H9 (cell line): ENCODE results near the gene CARHSP1. TPM values are rescaled to one million over a fixed set of nuclear protein-coding genes. Genes with fewer than 3 reads are reported as not detected.
A peak's percentile ranks its signal among the peaks of the same experiment; 100 is the strongest.

Experiments used
- DNase-seq: peaks from one replicate; pipeline ENCODE4 v3.0.0-alpha.2; 2017
- H2AFZ ChIP-seq: one replicate; pipeline ENCODE4 v1.6.1; 2013; ENCODE audit warnings: mild to moderate bottlenecking, low read length, control low read depth, moderate library complexity
- H2AK5ac ChIP-seq: 2 replicates; pipeline ENCODE4 v1.6.1; 2013; ENCODE audit warnings: low read length, control low read depth, mixed read lengths; ENCODE audit not compliant: insufficient read length
- H2BK120ac ChIP-seq: one replicate; pipeline ENCODE4 v1.6.1; 2013; ENCODE audit warnings: low read depth, mild to moderate bottlenecking, low read length, control low read depth, inconsistent platforms; ENCODE audit not compliant: poor library complexity, severe bottlenecking
- H2BK12ac ChIP-seq: 2 replicates; pipeline ENCODE4 v1.6.1; 2013; ENCODE audit warnings: low read length, control low read depth, mixed read lengths, low read depth; ENCODE audit not compliant: insufficient read length
- H2BK15ac ChIP-seq: 2 replicates; pipeline ENCODE4 v1.6.1; 2013; ENCODE audit warnings: low read depth, low read length, control low read depth
- H2BK20ac ChIP-seq: one replicate; pipeline ENCODE4 v1.6.1; 2013; ENCODE audit warnings: low read depth, mild to moderate bottlenecking, low read length, control low read depth, inconsistent platforms; ENCODE audit not compliant: poor library complexity, severe bottlenecking
- H2BK5ac ChIP-seq: 2 replicates; pipeline ENCODE4 v1.6.1; 2013; ENCODE audit warnings: low read length, control low read depth, mixed read lengths; ENCODE audit not compliant: insufficient read length
- H3K14ac ChIP-seq: 2 replicates; pipeline ENCODE4 v1.6.1; 2013; ENCODE audit warnings: low read length, control low read depth; ENCODE audit not compliant: insufficient read depth
- H3K18ac ChIP-seq: 2 replicates; pipeline ENCODE4 v1.6.1; 2013; ENCODE audit warnings: low read depth, mild to moderate bottlenecking, mixed read lengths, low read length, control low read depth; ENCODE audit not compliant: insufficient read length
- H3K23ac ChIP-seq: 2 replicates; pipeline ENCODE4 v1.6.1; 2013; ENCODE audit warnings: low read length, control low read depth, mixed read lengths, low read depth; ENCODE audit not compliant: insufficient read length
- H3K23me2 ChIP-seq: 2 replicates; pipeline ENCODE4 v1.6.1; 2013; ENCODE audit warnings: low read depth, mild to moderate bottlenecking, mixed read lengths, low read length, control low read depth; ENCODE audit not compliant: insufficient read length, poor library complexity, severe bottlenecking
- H3K27ac ChIP-seq: 2 replicates; pipeline ENCODE4 v1.5.1; 2013; ENCODE audit warnings: low read length, control low read depth, mixed read lengths, low read depth; ENCODE audit not compliant: insufficient read length
- H3K27me3 ChIP-seq: 2 replicates; pipeline ENCODE4 v1.6.1; 2013; ENCODE audit warnings: low read length, control low read depth, inconsistent platforms; ENCODE audit not compliant: insufficient read depth
- H3K4ac ChIP-seq: 2 replicates; pipeline ENCODE4 v1.6.1; 2013; ENCODE audit warnings: low read depth, mild to moderate bottlenecking, control low read depth, inconsistent platforms, low read length, moderate library complexity
- H3K4me1 ChIP-seq: 2 replicates; pipeline ENCODE4 v1.6.1; 2013; ENCODE audit warnings: low read length, control low read depth, inconsistent platforms; ENCODE audit not compliant: insufficient read depth
- H3K4me2 ChIP-seq: 2 replicates; pipeline ENCODE4 v1.6.1; 2013; ENCODE audit warnings: low read length, control low read depth, mixed read lengths; ENCODE audit not compliant: insufficient read length, insufficient read depth
- H3K56ac ChIP-seq: 2 replicates; pipeline ENCODE4 v1.6.1; 2013; ENCODE audit warnings: low read depth, mild to moderate bottlenecking, mixed read lengths, low read length, control low read depth; ENCODE audit not compliant: insufficient read length
- H3K79me1 ChIP-seq: 2 replicates; pipeline ENCODE4 v1.6.1; 2013; ENCODE audit warnings: low read depth, mild to moderate bottlenecking, moderate library complexity, low read length, control low read depth, inconsistent platforms; ENCODE audit not compliant: insufficient read depth, poor library complexity, severe bottlenecking
- H3K79me2 ChIP-seq: 2 replicates; pipeline ENCODE4 v1.6.1; 2013; ENCODE audit warnings: low read length, control low read depth, inconsistent platforms; ENCODE audit not compliant: insufficient read depth
- H3K9ac ChIP-seq: 2 replicates; pipeline ENCODE4 v1.6.1; 2013; ENCODE audit warnings: low read length, control low read depth, mixed read lengths; ENCODE audit not compliant: insufficient read length; ENCODE audit errors: extremely low read depth
- H3K9me3 ChIP-seq: one replicate; pipeline ENCODE4 v1.6.1; 2013; ENCODE audit warnings: low read depth, low read length, inconsistent platforms; ENCODE audit not compliant: control insufficient read depth
- H3T11ph ChIP-seq: one replicate; pipeline ENCODE4 v1.6.1; 2013; ENCODE audit warnings: mild to moderate bottlenecking, low read length, control low read depth, inconsistent platforms
- H4K20me1 ChIP-seq: one replicate; pipeline ENCODE4 v1.6.1; 2013; ENCODE audit not compliant: control insufficient read depth, insufficient read length, insufficient read depth
- H4K5ac ChIP-seq: 2 replicates; pipeline ENCODE4 v1.6.1; 2013; ENCODE audit warnings: low read depth, mild to moderate bottlenecking, mixed read lengths, low read length, control low read depth; ENCODE audit not compliant: insufficient read length
- H4K8ac ChIP-seq: replicated peaks from 2 replicates; pipeline ENCODE4 v1.6.1; 2013; ENCODE audit warnings: low read length, control low read depth, mixed read lengths, low read depth; ENCODE audit not compliant: insufficient read length
- H4K91ac ChIP-seq: 2 replicates; pipeline ENCODE4 v1.6.1; 2013; ENCODE audit warnings: low read depth, mild to moderate bottlenecking, moderate library complexity, mixed read lengths, low read length, control low read depth; ENCODE audit not compliant: insufficient read length
- H3K27ac Mint-ChIP-seq, 3 experiments: 2 replicates in 2 of 3; 3 replicates in 1 of 3; pipeline ENCODE4 v1.8.0; 2020 to 2021; ENCODE audit warnings: mixed read lengths in 3 of 3, mild to moderate bottlenecking in 1 of 3, moderate library complexity in 1 of 3
- H3K27me3 Mint-ChIP-seq: 2 replicates; pipeline ENCODE4 v1.8.0; 2021; ENCODE audit warnings: low read depth, mild to moderate bottlenecking, moderate library complexity, mixed read lengths
- H3K36me3 Mint-ChIP-seq, 3 experiments: 2 replicates in 2 of 3; 3 replicates in 1 of 3; pipeline ENCODE4 v1.8.0; 2020 to 2021; ENCODE audit warnings: low read depth in 3 of 3, mixed read lengths in 3 of 3; ENCODE audit not compliant: insufficient read depth in 1 of 3
- H3K4me1 Mint-ChIP-seq, 2 experiments: 2 replicates each; pipeline ENCODE4 v1.8.0; 2020; ENCODE audit warnings: mixed read lengths in 2 of 2
- H3K4me3 Mint-ChIP-seq, 2 experiments: 2 replicates in 1 of 2; 3 replicates in 1 of 2; pipeline ENCODE4 v1.8.0; 2020 to 2021; ENCODE audit warnings: mild to moderate bottlenecking in 2 of 2, mixed read lengths in 2 of 2, moderate library complexity in 1 of 2
- H3K9me3 Mint-ChIP-seq, 2 experiments: 2 replicates in 1 of 2; 3 replicates in 1 of 2; pipeline ENCODE4 v1.8.0; 2020; ENCODE audit warnings: mild to moderate bottlenecking in 2 of 2, mixed read lengths in 2 of 2, moderate library complexity in 1 of 2
- CTCF ChIP-seq: fragments of 200-600 bp; sonication (generic); conservative IDR thresholded peaks from 3 replicates; pipeline ENCODE4 v1.8.0; 2021; ENCODE audit warnings: antibody characterized with exemption, mild to moderate bottlenecking
- WGBS: extraction: QIAGEN DNeasy Blood & Tissue Kit; methylation state at CpG from one replicate; pipeline ENCODE4 v1.1.7; 2013; ENCODE audit warnings: missing lambda C conversion rate, low lambda C conversion rate, mixed read lengths; ENCODE audit not compliant: insufficient read length; ENCODE audit errors: extremely low coverage; 5-methylcytosine and 5-hydroxymethylcytosine counted together
- total RNA-seq: library from RNA; stranded (reverse); gene quantifications from 2 replicates; pipeline ENCODE4 v1.2.1, GENCODE V29; 2021

The CARHSP1 gene
- total RNA-seq, 1 experiment from 2014 or later = 194 TPM

- H2AK5ac ChIP-seq = no peak overlapping the region
- no peak overlapping the region for H3K18ac ChIP-seq
- H3K23ac ChIP-seq = no peak overlapping the region
- H3T11ph ChIP-seq = no peak overlapping the region
- no peak for TF ChIP-seq CTCF
- no peak overlapping the region for H2BK20ac ChIP-seq
- H3K4me1 ChIP-seq = no peaks in the 10 kb centered on the region
- H3K14ac ChIP-seq = no peak overlapping the region
- H3K27me3 Mint-ChIP-seq = no peaks in the 10 kb centered on the region
- no peak overlapping the region for H3K4me2 ChIP-seq
- peak overlapping the region in 2 of 3 experiments; percentile 81 to 86; a peak in 4 of 7 replicates for H3K27ac Mint-ChIP-seq
- H4K91ac ChIP-seq = no peak overlapping the region
- H2BK12ac ChIP-seq = no peak overlapping the region
- no peak overlapping the region for H3K4me3 Mint-ChIP-seq
- WGBS = no CpG with 5 or more reads among the region's 8 CpGs
- no peaks in the 10 kb centered on the region for H3K9me3 Mint-ChIP-seq
- H3K36me3 Mint-ChIP-seq = peaks cover 56 to 87% (median 74%) of the 10 kb centered on the region in 3 experiments; a peak in 6 of 7 replicates
- H3K79me2 ChIP-seq = no peaks in the 10 kb centered on the region; the same call in 1 of the 2 replicates
- no peaks in the 10 kb centered on the region for H3K9me3 ChIP-seq
- no peaks in the 10 kb centered on the region for H4K20me1 ChIP-seq
- DNase-seq = no peak
- peaks cover 5% of the 10 kb centered on the region for H3K79me1 ChIP-seq
- peaks cover 16 to 20% of the 10 kb centered on the region in 2 experiments for H3K4me1 Mint-ChIP-seq
- H3K27ac ChIP-seq = no peak overlapping the region
- no peak overlapping the region for H2BK120ac ChIP-seq
- no peak overlapping the region for H3K56ac ChIP-seq
- H3K27me3 ChIP-seq = no peaks in the 10 kb centered on the region
- no peak overlapping the region for H2BK5ac ChIP-seq
- H3K23me2 ChIP-seq = no peaks in the 10 kb centered on the region
- no peak overlapping the region for H3K9ac ChIP-seq
- no peak overlapping the region for H2AFZ ChIP-seq
- H4K8ac ChIP-seq = no peak overlapping the region
- no peak overlapping the region for H4K5ac ChIP-seq
- no peak overlapping the region for H2BK15ac ChIP-seq
- H3K4ac ChIP-seq = no peak overlapping the region
Observed at GRCh38 chr16:8908810-8909468, 40.1 kb upstream of the CARHSP1 start.
